AG09309 (cell line): Measurements from ENCODE around the gene CAMK1D.

Experiments used
- DNase-seq: peaks from one replicate; pipeline ENCODE4 v3.0.0-alpha.2; 2010; ENCODE audit warnings: low read depth
- H3K4me3 ChIP-seq: 2 replicates; pipeline ENCODE4 v1.5.1; 2011; ENCODE audit warnings: mild to moderate bottlenecking, low read depth, low read length, moderate library complexity; ENCODE audit not compliant: control insufficient read depth
- CTCF ChIP-seq: IDR thresholded peaks from 2 replicates; pipeline ENCODE4 v1.5.1; 2011; ENCODE audit warnings: mild to moderate bottlenecking, low read depth, low read length, inconsistent platforms; ENCODE audit not compliant: insufficient read depth, control insufficient read depth; ENCODE audit errors: missing control alignments

CAMK1D gene

GRCh38 chr10:12622691-12623090 lies 273.3 kb downstream of the CAMK1D start:
- TF ChIP-seq CTCF: no peak
- no peak for DNase-seq
- no peak overlapping the region for H3K4me3 ChIP-seq

- no peak overlapping the region for H3K4me3 ChIP-seq
- no peak for DNase-seq
- TF ChIP-seq CTCF: no peak
These were observed 276.2 kb downstream of the CAMK1D start for GRCh38 chr10:12625393-12626023.

- no peak for DNase-seq
- no peak for TF ChIP-seq CTCF
- no peak overlapping the region for H3K4me3 ChIP-seq
These were observed 278.8 kb downstream of the CAMK1D start for GRCh38 chr10:12628153-12628552.

- DNase-seq: no peak
- no peak overlapping the region for H3K4me3 ChIP-seq
- no peak for TF ChIP-seq CTCF
These were observed 279.8 kb downstream of the CAMK1D start for GRCh38 chr10:12628964-12629766.

GRCh38 chr10:12629767-12630165 lies 280.4 kb downstream of the CAMK1D start:
- DNase-seq: no peak
- H3K4me3 ChIP-seq: no peak overlapping the region
- TF ChIP-seq CTCF: no peak

- no peak overlapping the region for H3K4me3 ChIP-seq
- TF ChIP-seq CTCF: no peak
- DNase-seq: no peak
These were observed 281.9 kb downstream of the CAMK1D start for GRCh38 chr10:12631216-12631615.
